Measurements from ENCODE around the gene EML5.

GRCh38 chr14:88707088-88707487 lies 85.7 kb downstream of the EML5 start:
- TF ChIP-seq ATF6 (CRISPR knock-in tag; conservative IDR thresholded peaks at IDR 0.05), result no peak
- TF ChIP-seq CEBPB (IDR thresholded peaks at IDR 0.05; ENCODE audit: borderline replicate concordance, low read depth, low read length), result no peak
- no peak for TF ChIP-seq PHF20 (CRISPR knock-in tag; IDR thresholded peaks at IDR 0.05)
- no peak for TF ChIP-seq DMAP1 (CRISPR knock-in tag; IDR thresholded peaks at IDR 0.05)
- TF ChIP-seq PREB (CRISPR knock-in tag; IDR thresholded peaks at IDR 0.05), result no peak
- no peak for TF ChIP-seq ZNF460 (CRISPR knock-in tag; IDR thresholded peaks at IDR 0.05; ENCODE audit: borderline replicate concordance)
- TF ChIP-seq JUN (CRISPR knock-in tag; IDR thresholded peaks at IDR 0.05), result no peak
- TF ChIP-seq PTBP1 (IDR thresholded peaks at IDR 0.05; ENCODE audit: low read depth, low read length, poor library complexity, severe bottlenecking), result no peak
- no peak for TF ChIP-seq REST (IDR thresholded peaks at IDR 0.05; ENCODE audit: borderline replicate concordance in 1 of 2, low read depth in 1 of 2, low read length in 2 of 2)
